KMS-11 (cell line): ENCODE results near the gene SCAND1.

Source experiments
- H2AFZ ChIP-seq: fragments of 200-600 bp; sonication (generic); 2 replicates; pipeline ENCODE4 v1.6.1; 2016; ENCODE audit warnings: antibody characterized with exemption, mixed run types, low read depth
- H3K27ac ChIP-seq: fragments of 200-600 bp; sonication (generic); 2 replicates; pipeline ENCODE4 v1.6.1; 2016; ENCODE audit warnings: mild to moderate bottlenecking, mixed run types
- H3K27me3 ChIP-seq: fragments of 200-600 bp; sonication (generic); 2 replicates; pipeline ENCODE4 v1.6.1; 2017; ENCODE audit warnings: mild to moderate bottlenecking, low read depth, mixed run types, moderate library complexity; ENCODE audit not compliant: insufficient read depth
- H3K36me3 ChIP-seq: fragments of 200-600 bp; sonication (generic); 2 replicates; pipeline ENCODE4 v1.6.1; 2017; ENCODE audit warnings: mild to moderate bottlenecking, mixed run types; ENCODE audit not compliant: insufficient read depth
- H3K4me1 ChIP-seq: fragments of 200-600 bp; sonication (generic); 2 replicates; pipeline ENCODE4 v1.6.1; 2016; ENCODE audit warnings: mild to moderate bottlenecking, low read depth, mixed run types; ENCODE audit not compliant: poor library complexity, severe bottlenecking
- H3K4me2 ChIP-seq: fragments of 200-600 bp; sonication (generic); 2 replicates; pipeline ENCODE4 v1.7.0; 2016; ENCODE audit warnings: mild to moderate bottlenecking, mixed run types
- H3K4me3 ChIP-seq: fragments of 200-600 bp; sonication (generic); IDR thresholded peaks from 2 replicates; pipeline ENCODE4 v1.6.1; 2017; ENCODE audit warnings: low read depth, low read length, mixed read lengths; ENCODE audit not compliant: insufficient read depth
- H3K79me2 ChIP-seq: fragments of 200-600 bp; sonication (generic); 2 replicates; pipeline ENCODE4 v1.6.1; 2016; ENCODE audit warnings: low read depth, mixed run types; ENCODE audit not compliant: insufficient read depth
- H3K9ac ChIP-seq: fragments of 200-600 bp; sonication (generic); 2 replicates; pipeline ENCODE4 v1.6.1; 2016; ENCODE audit warnings: mild to moderate bottlenecking, mixed run types
- H4K20me1 ChIP-seq: fragments of 200-600 bp; sonication (generic); 2 replicates; pipeline ENCODE4 v1.6.1; 2016; ENCODE audit warnings: mild to moderate bottlenecking, mixed run types; ENCODE audit not compliant: insufficient read depth
- TF ChIP-seq, protein P1 (sequence below): fragments of 200-600 bp; sonication (generic); conservative IDR thresholded peaks from 2 replicates; pipeline ENCODE4 v1.6.1; 2017; ENCODE audit warnings: low read depth, mild to moderate bottlenecking, antibody characterized with exemption, low read length, moderate library complexity, mixed read lengths

SCAND1 gene

GRCh38 chr20:35920523-35920922 is 33.8 kb downstream of the SCAND1 start:
- Histone ChIP-seq H3K4me3 (no peak overlapping the region), H3K27me3 (no peaks in the 10 kb centered on the region), H3K4me2 (no peak overlapping the region), H4K20me1 (no peaks in the 10 kb centered on the region), H3K9ac (no peak overlapping the region), H3K79me2 (no peaks in the 10 kb centered on the region), H3K4me1 (no peaks in the 10 kb centered on the region), H3K27ac (no peak overlapping the region), H2AFZ (no peak overlapping the region), H3K36me3 (no peaks in the 10 kb centered on the region)
- TF ChIP-seq, protein P1, sequence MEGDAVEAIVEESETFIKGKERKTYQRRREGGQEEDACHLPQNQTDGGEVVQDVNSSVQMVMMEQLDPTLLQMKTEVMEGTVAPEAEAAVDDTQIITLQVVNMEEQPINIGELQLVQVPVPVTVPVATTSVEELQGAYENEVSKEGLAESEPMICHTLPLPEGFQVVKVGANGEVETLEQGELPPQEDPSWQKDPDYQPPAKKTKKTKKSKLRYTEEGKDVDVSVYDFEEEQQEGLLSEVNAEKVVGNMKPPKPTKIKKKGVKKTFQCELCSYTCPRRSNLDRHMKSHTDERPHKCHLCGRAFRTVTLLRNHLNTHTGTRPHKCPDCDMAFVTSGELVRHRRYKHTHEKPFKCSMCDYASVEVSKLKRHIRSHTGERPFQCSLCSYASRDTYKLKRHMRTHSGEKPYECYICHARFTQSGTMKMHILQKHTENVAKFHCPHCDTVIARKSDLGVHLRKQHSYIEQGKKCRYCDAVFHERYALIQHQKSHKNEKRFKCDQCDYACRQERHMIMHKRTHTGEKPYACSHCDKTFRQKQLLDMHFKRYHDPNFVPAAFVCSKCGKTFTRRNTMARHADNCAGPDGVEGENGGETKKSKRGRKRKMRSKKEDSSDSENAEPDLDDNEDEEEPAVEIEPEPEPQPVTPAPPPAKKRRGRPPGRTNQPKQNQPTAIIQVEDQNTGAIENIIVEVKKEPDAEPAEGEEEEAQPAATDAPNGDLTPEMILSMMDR = no peak

GRCh38 chr20:35918021-35918420 is 36.3 kb downstream of the SCAND1 start:
- H3K27me3 ChIP-seq = no peaks in the 10 kb centered on the region
- H4K20me1 ChIP-seq = no peaks in the 10 kb centered on the region
- no peaks in the 10 kb centered on the region for H3K4me1 ChIP-seq
- H3K79me2 ChIP-seq = no peaks in the 10 kb centered on the region
- no peak overlapping the region for H3K4me2 ChIP-seq
- no peak overlapping the region for H3K27ac ChIP-seq
- no peak overlapping the region for H2AFZ ChIP-seq
- no peak overlapping the region for H3K9ac ChIP-seq
- H3K36me3 ChIP-seq = no peaks in the 10 kb centered on the region
- TF ChIP-seq, protein P1 = no peak
- H3K4me3 ChIP-seq = no peak overlapping the region

DNA sequence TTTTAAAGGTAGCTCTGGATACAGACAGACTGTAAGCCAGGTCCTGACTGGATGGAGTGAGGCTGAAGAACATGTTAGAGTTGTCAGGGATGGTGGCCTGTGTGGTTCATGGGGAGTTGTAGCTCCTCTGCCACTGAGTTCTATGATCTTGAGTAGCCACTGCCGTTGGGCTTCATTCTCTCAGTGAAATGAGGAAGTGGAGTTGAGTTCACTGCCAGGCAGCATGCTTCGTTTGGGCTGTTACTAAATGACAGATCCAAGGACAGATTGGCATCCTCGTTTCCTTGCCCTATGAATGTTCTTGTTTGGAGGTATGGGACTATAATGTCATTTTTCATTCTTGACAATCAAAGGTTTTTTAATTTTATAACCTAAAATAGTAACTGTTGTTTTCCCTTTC is 37.2 kb downstream of the SCAND1 start:
- no peaks in the 10 kb centered on the region for H4K20me1 ChIP-seq
- TF ChIP-seq, protein P1 = no peak
- no peaks in the 10 kb centered on the region for H3K4me1 ChIP-seq
- no peak overlapping the region for H3K27ac ChIP-seq
- H3K4me2 ChIP-seq = no peak overlapping the region
- H2AFZ ChIP-seq = no peak overlapping the region
- H3K36me3 ChIP-seq = no peaks in the 10 kb centered on the region
- no peaks in the 10 kb centered on the region for H3K79me2 ChIP-seq
- no peaks in the 10 kb centered on the region for H3K27me3 ChIP-seq
- no peak overlapping the region for H3K9ac ChIP-seq
- no peak overlapping the region for H3K4me3 ChIP-seq

GRCh38 chr20:35912881-35913280 is 41.4 kb downstream of the SCAND1 start:
- TF ChIP-seq, protein P1 = no peak
- Histone ChIP-seq H2AFZ (no peak overlapping the region), H4K20me1 (no peaks in the 10 kb centered on the region), H3K27ac (no peak overlapping the region), H3K4me2 (no peak overlapping the region), H3K27me3 (no peaks in the 10 kb centered on the region), H3K36me3 (no peaks in the 10 kb centered on the region), H3K9ac (no peak overlapping the region), H3K4me3 (no peak overlapping the region), H3K4me1 (peaks cover 32% of the 10 kb centered on the region), H3K79me2 (no peaks in the 10 kb centered on the region)

DNA sequence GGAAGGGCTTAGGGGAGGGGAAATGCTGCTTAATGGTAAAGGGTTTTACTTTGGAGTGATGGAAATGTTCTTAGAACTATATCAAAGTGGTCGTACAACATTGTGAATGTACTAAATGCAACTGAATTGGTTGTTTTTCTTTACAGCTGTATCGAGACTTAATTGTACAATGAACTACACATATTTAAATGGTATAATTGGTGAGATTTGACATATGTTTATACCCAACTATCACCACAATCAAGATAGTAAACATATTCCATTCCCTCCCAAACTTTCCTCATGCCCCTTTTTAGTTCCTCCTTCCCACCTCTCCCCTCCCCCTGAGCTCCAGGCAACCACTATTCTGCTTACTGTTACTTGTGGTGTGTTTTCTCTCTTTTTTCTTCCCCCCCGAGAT is 44.0 kb downstream of the SCAND1 start:
- TF ChIP-seq, protein P1 = no peak
- no peaks in the 10 kb centered on the region for H3K79me2 ChIP-seq
- H3K4me3 ChIP-seq = no peak overlapping the region
- H3K4me2 ChIP-seq = peak overlapping the region; percentile 76; the same call in 1 of the 2 replicates
- no peak overlapping the region for H3K9ac ChIP-seq
- no peaks in the 10 kb centered on the region for H3K36me3 ChIP-seq
- H3K27ac ChIP-seq = no peak overlapping the region
- no peak overlapping the region for H2AFZ ChIP-seq
- H3K4me1 ChIP-seq = peaks cover 43% of the 10 kb centered on the region
- H4K20me1 ChIP-seq = no peaks in the 10 kb centered on the region
- no peaks in the 10 kb centered on the region for H3K27me3 ChIP-seq
